ENCODE measurements around the gene DNMT3A.

Gene DNMT3A

DNA sequence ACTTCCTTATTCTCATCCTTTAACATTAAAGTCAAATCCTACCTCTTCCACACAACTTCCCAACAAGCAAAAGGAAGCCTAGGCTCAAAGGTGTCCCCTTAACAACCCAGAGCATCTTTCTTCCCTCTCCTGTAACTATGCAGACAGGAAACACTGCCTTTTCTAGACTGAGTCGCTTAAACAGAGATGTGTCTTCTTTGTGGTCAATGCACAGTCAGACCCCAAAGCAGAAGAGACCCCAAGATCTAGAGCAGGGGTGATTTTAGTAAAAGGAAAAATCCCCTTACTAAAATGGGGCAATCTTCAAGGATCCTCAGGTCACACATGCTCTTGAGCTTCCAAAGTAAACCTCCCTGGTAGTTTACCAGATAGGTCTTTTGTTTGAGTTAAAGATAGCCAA, 86.8 kb downstream of the DNMT3A start:
- H3K4me1 Mint-ChIP-seq (ENCODE audit: low read depth), result peaks cover 51% of the 10 kb centered on the region
- peaks cover 79% of the 10 kb centered on the region for H3K36me3 Mint-ChIP-seq (ENCODE audit: low read depth)
- no peak for DNase-seq
- H3K27ac Mint-ChIP-seq, result peak overlapping the region; percentile 65
- H3K9me3 Mint-ChIP-seq, result no peaks in the 10 kb centered on the region
- no peaks in the 10 kb centered on the region for H3K27me3 Mint-ChIP-seq
- H3K4me3 Mint-ChIP-seq, result no peak overlapping the region

DNA sequence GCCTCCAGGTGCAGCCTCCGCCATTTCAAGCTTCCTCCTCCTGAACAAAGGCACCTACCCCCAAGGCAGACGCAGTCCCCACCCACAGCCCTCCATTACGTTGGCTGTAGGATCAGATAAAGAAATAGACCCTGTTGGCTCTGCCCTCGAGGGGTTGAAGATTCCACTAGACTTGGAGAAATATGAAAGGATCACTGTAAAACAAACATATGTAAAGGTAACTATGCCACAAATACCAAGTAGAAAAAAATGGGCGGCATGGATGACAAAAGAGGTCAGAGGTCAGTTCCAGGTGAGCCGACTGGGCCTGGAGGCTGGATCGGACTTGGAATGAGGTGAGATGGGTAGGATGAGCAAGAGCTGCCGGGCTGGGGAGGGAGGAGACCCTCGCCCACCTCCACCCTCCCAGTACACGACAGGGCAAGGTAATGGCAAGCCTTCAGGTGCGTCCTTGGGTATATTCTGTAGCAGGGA, 88.5 kb downstream of the DNMT3A start:
- no peak for DNase-seq
- Mint-ChIP-seq H3K27ac (peak overlapping the region; percentile 65), H3K27me3 (no peaks in the 10 kb centered on the region), H3K9me3 (no peaks in the 10 kb centered on the region), H3K4me3 (peak overlapping the region; percentile 44), H3K4me1 (ENCODE audit: low read depth) (peaks cover 53% of the 10 kb centered on the region), H3K36me3 (ENCODE audit: low read depth) (peaks cover 82% of the 10 kb centered on the region)

DNA sequence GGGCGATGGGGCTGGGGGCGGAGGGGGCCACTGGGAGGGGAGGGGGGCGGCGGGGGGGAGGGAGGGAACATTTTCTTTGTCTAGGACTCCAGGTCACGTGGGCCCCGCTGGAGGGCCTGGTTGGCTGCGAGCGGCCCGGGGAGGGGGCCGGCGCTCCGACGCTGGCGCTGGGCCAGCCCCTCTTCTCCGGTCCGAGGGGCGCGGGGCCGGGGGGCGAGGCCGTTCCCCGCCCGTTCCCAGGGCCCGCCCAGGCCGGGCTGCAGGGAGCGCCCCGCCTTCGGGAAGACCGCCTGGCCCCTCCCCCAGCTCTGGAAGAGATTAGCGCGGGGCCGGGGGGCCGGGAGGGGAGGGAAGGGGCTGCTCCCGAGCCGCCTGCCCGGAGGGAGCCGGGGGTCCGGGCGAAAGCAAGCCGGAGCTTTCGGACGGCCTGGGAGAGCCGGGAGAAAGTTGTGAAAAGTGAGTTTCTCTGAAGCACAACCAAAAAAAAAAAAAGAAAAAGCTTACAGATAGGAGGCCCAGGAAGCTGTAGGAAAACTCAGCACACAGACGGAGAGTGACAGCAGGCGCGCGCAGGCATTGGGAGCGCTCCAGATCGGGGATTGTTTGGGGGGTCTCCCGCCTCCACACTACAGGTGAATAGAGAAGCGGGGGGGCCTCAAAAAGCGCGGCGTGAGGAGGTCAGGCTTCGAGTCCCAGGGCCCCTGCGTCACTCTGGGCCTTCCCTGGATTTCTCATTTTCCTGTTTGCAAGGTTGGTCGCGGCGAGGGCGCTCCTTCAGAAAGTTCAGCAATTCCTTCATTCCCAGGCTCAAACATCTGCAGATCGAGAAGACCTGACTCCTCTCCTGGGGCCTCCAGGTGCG, 89.2 kb downstream of the DNMT3A start:
- Mint-ChIP-seq H3K4me3 (peak overlapping the region; percentile 83), H3K9me3 (no peaks in the 10 kb centered on the region), H3K27me3 (no peaks in the 10 kb centered on the region), H3K36me3 (ENCODE audit: low read depth) (peaks cover 82% of the 10 kb centered on the region), H3K27ac (peak overlapping the region; percentile 65), H3K4me1 (ENCODE audit: low read depth) (peaks cover 53% of the 10 kb centered on the region)
- peak; percentile 70 for DNase-seq

DNA sequence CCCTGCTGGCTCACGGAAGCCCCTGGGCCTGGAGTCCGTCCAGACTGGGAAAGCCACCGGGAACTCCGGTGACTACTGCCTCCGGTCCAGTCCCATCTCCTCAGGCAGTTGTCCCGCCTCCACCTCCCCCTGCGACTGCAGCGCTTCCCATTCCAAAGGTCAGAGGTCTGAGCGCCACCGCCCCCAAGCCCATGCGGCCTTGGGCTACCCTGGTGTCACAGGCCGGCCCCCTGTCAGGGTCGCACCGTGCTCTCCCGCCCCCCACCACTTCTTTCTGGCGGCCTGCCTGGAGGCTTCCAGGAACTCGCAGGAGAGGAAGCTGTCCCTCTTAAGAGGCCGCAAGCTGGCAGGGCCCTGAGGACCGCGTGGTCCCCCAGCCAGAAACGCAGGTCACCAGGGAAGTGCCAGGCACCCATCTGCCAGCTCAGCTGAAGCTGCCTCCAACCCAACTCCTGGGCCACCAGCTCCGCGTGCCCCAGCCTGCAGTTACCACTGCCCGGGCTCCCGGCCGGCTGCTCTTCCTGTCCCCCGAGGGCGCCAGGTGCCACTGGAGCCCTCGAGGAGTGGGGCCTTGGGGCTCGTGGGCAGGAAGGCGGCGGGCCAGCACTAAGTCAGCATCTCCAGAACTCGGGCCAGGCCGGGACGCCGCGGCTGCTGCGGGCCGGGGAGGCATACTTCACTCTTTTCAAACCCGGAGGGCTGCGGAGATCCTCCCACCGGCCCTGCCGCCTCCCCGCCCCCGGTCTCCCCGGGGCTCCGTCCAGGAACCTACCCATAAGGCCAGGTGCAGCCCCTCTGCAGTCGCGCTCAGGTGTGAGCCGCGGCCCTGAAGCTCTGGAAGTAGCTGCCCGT, 90.1 kb downstream of the DNMT3A start:
- Mint-ChIP-seq H3K4me1 (ENCODE audit: low read depth) (peaks cover 52% of the 10 kb centered on the region), H3K4me3 (peak overlapping the region; percentile 83), H3K27me3 (no peaks in the 10 kb centered on the region), H3K9me3 (no peaks in the 10 kb centered on the region), H3K27ac (peak overlapping the region; percentile 93), H3K36me3 (ENCODE audit: low read depth) (peaks cover 85% of the 10 kb centered on the region)
- DNase-seq, result peak; percentile 74

DNA sequence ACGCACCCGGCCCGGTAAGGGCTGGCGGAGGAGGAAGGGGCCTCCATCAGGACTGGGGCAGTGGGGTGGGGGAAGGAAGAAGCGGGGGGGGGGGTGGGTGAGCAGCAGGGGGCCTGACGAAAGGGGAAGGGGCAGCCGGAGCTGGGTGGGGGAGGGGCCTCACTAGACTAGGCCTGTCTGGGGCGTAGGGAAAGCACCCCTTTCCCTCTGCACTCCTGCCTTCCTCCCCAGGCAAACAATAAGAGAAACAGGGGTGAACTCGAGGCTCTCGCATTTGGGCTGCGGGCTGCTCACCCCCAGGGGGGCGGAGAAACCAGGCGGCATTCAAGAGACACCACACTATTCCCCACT, 90.7 kb downstream of the DNMT3A start:
- peak overlapping the region; percentile 83 for H3K4me3 Mint-ChIP-seq
- H3K36me3 Mint-ChIP-seq (ENCODE audit: low read depth), result peaks cover 85% of the 10 kb centered on the region
- peak overlapping the region; percentile 94 for H3K27ac Mint-ChIP-seq
- H3K4me1 Mint-ChIP-seq (ENCODE audit: low read depth), result peaks cover 47% of the 10 kb centered on the region
- DNase-seq, result peak; percentile 62
- H3K27me3 Mint-ChIP-seq, result no peaks in the 10 kb centered on the region
- no peaks in the 10 kb centered on the region for H3K9me3 Mint-ChIP-seq

DNA sequence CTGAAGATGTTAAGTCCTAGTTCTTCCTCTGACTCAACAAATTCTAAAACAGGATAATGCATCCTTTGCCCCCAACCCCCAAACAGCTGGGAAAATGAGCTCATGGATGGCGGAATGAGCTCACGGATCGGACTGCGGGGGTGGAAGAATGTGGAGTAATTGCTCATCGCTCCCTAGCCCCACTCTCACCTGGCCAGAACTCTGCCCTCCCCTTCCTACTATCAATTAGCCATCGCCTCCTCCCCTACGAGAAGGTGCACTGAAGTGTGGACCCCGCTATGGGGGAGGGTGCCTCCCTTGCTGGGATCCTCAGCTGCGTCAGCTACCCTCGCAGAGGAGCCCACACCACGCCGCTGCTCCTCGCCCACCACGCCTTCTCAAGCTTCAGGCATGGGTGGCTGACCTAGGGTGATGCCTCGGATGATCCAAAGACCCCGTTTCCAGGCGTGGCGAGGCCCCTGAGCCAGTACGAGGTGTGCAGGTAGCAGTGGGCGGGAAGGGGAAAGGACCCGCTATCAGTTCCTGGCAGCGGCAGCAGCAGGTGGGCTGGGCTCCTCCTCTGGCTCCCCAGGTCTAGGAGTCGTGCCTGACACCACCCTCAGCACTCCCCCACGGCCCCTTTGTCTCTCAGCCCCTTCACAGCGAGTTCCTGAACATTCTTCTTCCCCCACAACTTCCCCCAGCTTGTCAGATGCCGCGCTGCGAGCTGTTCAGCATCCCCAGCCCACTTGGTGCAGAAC, 91.2 kb downstream of the DNMT3A start:
- H3K27ac Mint-ChIP-seq, result peak overlapping the region; percentile 94
- peaks cover 85% of the 10 kb centered on the region for H3K36me3 Mint-ChIP-seq (ENCODE audit: low read depth)
- peak; percentile 67 for DNase-seq

DNA sequence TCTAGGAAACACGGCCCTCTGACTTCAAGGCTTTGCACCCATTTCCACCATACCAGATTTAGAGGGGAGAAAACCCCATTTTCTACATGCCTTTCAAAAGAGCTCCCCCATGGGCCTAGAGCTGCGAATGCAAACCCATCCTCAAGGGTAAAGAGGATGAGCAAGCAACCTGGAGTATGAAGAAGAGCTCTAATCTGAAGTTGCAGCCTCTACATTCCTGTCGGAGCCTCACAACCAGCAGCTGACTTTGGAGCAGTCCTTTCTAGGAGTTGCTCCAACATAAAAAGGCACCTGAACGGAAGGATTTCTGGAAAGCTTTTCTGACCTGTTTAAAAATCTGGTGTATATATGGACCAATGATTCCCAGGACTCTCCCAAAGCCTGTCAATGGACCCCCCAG, 91.9 kb downstream of the DNMT3A start:
- Mint-ChIP-seq H3K36me3 (ENCODE audit: low read depth) (peaks cover 85% of the 10 kb centered on the region), H3K4me1 (ENCODE audit: low read depth) (peaks cover 36% of the 10 kb centered on the region), H3K9me3 (no peaks in the 10 kb centered on the region), H3K4me3 (peak overlapping the region; percentile 83), H3K27me3 (no peaks in the 10 kb centered on the region), H3K27ac (peak overlapping the region; percentile 94)
- no peak for DNase-seq

More for the DNA sequence above, 91.2 kb downstream of the DNMT3A start:
- Mint-ChIP-seq H3K4me1 (ENCODE audit: low read depth) (peaks cover 42% of the 10 kb centered on the region), H3K9me3 (no peaks in the 10 kb centered on the region), H3K4me3 (peak overlapping the region; percentile 83), H3K27me3 (no peaks in the 10 kb centered on the region)

DNA sequence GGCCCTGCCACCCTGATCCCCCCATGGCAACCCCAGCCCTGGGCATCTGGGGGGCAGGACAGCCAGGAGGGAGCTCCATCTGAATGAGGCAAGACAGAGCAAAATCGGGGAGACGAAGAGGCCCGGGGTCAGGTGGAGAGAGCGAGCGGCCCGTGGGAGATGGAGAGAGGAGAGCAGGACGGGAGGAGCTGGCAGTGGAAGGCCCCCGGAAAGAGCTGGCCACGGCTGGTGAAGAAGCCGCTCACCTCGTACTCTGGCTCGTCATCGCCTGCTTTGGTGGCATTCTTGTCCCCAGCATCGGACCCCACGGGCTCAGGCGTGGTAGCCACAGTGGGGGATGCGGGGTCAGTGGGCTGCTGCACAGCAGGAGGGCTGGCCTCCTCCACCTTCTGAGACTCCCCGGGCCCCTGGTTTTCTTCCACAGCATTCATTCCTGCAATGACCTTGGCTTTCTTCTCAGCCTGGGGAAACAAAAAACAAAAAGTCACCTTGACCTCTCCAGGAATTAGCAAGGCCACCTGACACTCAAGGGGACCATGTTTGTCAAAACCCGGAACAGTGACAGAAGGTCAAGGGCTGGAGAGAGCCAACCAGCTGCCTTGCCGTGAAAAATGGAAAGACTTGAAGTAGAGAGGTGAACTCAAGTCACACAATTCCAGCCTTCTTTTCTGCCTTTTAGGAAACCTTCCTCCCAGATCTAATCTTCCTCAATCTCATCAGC, 93.8 kb downstream of the DNMT3A start:
- Mint-ChIP-seq H3K27me3 (no peaks in the 10 kb centered on the region), H3K4me1 (ENCODE audit: low read depth) (peaks cover 26% of the 10 kb centered on the region), H3K27ac (peak overlapping the region; percentile 68), H3K9me3 (no peaks in the 10 kb centered on the region), H3K4me3 (no peak overlapping the region), H3K36me3 (ENCODE audit: low read depth) (peaks cover 85% of the 10 kb centered on the region)
- DNase-seq, result no peak

DNA sequence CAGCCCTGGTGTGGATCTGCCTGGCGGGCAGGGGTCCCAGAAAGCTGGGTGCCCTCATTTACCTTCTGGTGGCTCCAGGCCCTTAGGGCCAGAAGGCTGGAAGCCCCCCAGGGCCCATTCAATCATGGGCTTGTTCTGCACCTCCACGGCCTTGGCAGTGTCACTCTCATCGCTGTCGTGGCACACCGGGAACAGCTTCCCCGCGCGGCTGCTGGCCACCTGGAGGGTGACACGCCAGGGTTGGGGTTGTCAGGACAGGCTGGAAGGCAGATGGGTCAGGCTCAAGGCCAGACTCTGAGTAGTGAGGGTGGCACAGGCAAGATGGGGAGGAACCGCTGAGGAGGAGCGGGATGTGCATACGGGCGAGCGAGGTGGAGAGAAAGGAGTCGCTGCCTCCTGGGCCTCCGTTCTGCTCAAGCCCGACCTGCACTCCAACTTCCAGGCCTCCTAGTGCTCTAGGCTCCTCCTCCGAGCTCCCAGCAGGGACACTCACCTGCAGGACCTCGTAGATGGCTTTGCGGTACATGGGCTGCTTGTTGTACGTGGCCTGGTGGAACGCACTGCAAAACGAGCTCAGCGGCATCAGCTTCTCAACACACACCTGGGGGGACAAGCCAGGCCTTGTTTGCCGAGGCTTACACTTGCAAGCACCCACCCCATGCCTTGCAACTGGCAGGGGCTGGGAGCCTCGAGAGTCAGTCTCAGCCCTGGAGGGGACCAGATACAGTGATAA, 95.0 kb downstream of the DNMT3A start:
- H3K36me3 Mint-ChIP-seq (ENCODE audit: low read depth), result peaks cover 93% of the 10 kb centered on the region
- H3K4me3 Mint-ChIP-seq, result no peak overlapping the region
- H3K27ac Mint-ChIP-seq, result peak overlapping the region; percentile 63
- H3K9me3 Mint-ChIP-seq, result no peaks in the 10 kb centered on the region
- peaks cover 22% of the 10 kb centered on the region for H3K4me1 Mint-ChIP-seq (ENCODE audit: low read depth)
- H3K27me3 Mint-ChIP-seq, result no peaks in the 10 kb centered on the region
- DNase-seq, result no peak

DNA sequence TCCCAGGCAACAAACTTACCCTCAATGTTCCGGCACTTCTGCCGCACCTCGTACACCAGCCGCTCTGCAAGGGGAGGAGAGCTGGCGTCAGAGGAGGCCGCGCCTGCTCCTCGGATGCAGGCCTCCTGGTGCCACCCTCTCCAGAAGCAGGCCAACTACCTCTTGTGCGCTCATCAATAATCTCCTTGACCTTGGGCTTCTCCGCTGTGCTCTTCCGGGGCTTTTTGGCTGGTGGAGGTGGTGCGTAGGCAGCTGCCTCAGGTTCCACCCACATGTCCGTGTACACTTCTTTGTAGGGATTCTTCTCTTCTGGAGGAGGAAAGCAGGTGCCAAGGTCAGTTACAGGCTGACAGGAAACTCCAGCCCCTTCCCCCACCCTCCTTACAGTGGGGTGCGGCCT, 95.7 kb downstream of the DNMT3A start:
- Mint-ChIP-seq H3K4me1 (ENCODE audit: low read depth) (peaks cover 17% of the 10 kb centered on the region), H3K27ac (peak overlapping the region; percentile 63), H3K27me3 (no peaks in the 10 kb centered on the region), H3K9me3 (no peaks in the 10 kb centered on the region), H3K4me3 (no peak overlapping the region), H3K36me3 (ENCODE audit: low read depth) (peaks cover 95% of the 10 kb centered on the region)
- DNase-seq, result no peak

DNA sequence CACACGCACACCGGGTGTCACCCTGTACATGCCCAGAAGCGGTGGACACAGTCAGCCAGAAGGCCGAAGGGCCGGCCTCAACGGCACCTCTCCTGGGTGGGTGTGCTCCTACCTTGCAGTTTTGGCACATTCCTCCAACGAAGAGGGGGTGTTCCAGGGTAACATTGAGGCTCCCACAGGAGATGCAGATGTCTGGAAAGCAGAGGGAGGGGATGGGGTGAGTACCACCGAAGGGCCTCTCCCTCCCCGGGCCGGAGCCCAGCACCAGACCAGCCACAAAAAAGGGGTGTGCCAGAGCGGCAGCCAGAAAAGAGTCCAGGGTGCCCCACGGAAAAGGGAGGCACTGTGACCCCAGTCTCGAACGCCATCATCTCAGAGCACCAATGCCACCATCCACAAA, 96.6 kb downstream of the DNMT3A start:
- no peak overlapping the region for H3K4me3 Mint-ChIP-seq
- H3K9me3 Mint-ChIP-seq, result no peaks in the 10 kb centered on the region
- H3K27me3 Mint-ChIP-seq, result no peaks in the 10 kb centered on the region
- no peak overlapping the region for H3K27ac Mint-ChIP-seq
- peaks cover 10% of the 10 kb centered on the region for H3K4me1 Mint-ChIP-seq (ENCODE audit: low read depth)
- peaks cover 96% of the 10 kb centered on the region for H3K36me3 Mint-ChIP-seq (ENCODE audit: low read depth)
- no peak for DNase-seq

DNA sequence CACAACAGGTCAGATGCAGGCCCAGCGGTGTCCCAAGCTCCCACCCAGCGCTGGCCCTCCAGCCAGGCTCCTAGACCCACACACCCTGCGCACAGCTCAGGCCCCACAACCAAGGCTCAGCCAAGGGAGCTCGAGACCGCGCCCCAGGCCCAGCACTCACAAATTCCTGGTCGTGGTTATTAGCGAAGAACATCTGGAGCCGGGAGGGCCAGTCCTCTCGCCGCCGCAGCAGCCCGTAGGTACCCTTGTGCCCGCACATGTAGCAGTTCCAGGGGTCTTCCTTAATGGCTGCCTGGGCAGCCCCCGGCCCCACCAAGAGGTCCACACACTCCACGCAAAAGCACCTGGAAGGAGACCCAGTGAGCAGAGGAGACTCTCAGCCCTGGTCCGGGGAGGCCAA, 97.7 kb downstream of the DNMT3A start:
- Mint-ChIP-seq H3K4me1 (ENCODE audit: low read depth) (no peaks in the 10 kb centered on the region), H3K4me3 (no peak overlapping the region), H3K9me3 (no peaks in the 10 kb centered on the region), H3K36me3 (ENCODE audit: low read depth) (peaks cover 96% of the 10 kb centered on the region), H3K27ac (no peak overlapping the region), H3K27me3 (no peaks in the 10 kb centered on the region)
- DNase-seq, result no peak

DNA sequence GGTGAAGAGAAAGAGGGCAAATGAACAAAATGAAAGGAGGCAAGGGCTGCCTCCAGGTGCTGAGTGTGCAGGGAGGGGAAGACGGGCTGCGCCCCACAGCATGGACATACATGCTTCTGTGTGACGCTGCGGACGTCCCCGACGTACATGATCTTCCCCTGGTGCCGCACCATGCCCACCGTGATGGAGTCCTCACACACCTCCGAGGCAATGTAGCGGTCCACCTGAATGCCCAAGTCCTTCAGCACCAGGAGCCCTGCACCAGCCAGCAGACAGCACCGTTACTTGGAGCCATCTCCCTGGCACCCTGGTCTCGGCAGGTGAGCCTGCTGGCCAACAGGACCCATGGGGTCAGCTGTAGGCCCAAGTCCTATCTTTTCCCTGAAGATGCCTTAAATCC, 100.3 kb downstream of the DNMT3A start:
- Mint-ChIP-seq H3K4me3 (no peak overlapping the region), H3K27ac (peak overlapping the region; percentile 3), H3K36me3 (ENCODE audit: low read depth) (peaks cover 100% of the 10 kb centered on the region), H3K9me3 (no peaks in the 10 kb centered on the region), H3K4me1 (ENCODE audit: low read depth) (no peaks in the 10 kb centered on the region), H3K27me3 (no peaks in the 10 kb centered on the region)
- DNase-seq, result no peak
